Myocyte (in vitro differentiated cells): ENCODE data around the gene SIL1. TPM values are rescaled to one million over a fixed set of nuclear protein-coding genes. Genes with fewer than 3 reads are reported as not detected.
"Not testable (repeated sequence)": the region's sequence is repeated elsewhere in the genome, so short reads cannot be mapped to it uniquely, and the experiment has no call there.

Experiments
- DNase-seq: peaks from one replicate; pipeline ENCODE4 v3.0.0-alpha.2; 2012; ENCODE audit warnings: low read depth
- polyA plus RNA-seq: library from polyadenylated mRNA; unstranded; fragments of >200 nt; gene quantifications from one replicate; pipeline ENCODE4 v1.2.1, GENCODE V29; 2012; ENCODE audit warnings: missing spikeins
- total RNA-seq: library from RNA; depleted of rRNA; stranded (reverse); fragments of >200 nt; gene quantifications from 2 replicates; pipeline ENCODE4 v1.2.3, GENCODE V29; 2014

Gene SIL1
- total RNA-seq, result 38.2 and 53.2 TPM in 2 replicates
- polyA plus RNA-seq, result 80.7 TPM

DNA sequence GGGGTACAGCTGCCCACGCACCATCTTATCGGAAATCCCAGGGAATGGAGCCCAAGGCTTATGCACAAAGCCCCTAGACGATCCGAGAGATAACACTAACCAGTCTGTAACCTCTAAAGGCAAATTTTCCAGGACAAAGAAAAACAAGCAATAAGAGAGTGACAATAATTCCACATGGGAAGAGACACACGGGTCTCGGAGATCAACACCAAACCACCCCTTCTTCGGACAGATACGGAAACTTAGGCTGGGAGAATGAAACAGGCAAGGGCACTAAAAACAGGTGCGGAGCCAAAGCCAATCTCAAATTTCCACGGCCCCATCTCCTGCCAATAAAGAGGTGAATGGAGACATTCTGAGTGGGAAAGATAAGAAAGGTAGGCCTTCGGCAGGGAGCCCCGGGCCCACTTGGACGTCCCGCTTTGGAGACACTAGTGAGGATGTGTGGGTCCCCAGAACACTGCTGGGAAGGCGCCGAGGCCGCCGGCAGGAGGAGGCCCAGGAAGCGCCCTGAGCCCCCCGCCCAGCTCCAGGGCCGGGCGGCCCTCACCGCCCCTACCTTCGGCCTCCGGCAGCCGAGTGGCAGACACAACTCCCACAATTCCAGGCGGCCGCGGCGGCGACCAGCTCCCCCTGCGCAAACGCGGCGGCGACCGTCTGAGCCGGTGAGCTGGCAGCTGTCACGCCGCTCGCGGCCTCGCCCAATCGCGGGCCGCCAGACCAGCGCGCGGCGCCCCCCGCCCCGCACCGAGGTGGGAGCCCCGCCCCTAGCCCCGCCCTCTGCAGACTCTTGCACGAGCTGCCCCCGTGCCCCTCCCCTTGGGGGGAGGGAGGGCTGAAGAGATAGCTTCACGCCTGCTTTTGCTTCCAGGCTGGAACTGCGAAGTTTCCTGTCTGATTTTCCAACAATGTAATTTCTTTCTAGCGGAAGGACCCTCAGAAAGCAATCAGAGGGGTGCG, at the start of gene SIL1:
Gene SIL1 (minus strand): TSS at position 659 of the 960 bp plus-strand sequence. CDS start 70,525 bp downstream, outside the sequence.
- DNase-seq, result peak; percentile 96

DNA sequence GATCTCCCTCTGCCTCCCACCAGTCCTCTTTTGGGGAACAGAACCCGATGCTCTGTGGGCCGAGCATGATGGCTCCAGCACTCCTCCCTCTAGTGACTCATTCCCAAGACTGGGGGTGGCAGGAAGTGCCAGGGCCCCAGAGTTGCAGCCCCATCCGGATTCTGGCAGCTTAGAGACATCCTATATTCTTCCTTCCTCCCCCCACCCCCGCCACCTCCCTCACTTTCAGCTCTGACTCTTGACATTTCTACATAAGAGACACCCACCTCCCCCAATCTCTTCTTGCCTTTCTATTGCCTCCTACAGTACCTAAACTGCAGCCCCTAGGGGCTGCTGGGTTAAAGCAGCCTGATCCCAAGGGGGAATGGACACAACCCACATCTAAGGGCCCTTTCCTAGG, 48.2 kb upstream of the SIL1 start:
- DNase-seq, result no peak

DNA sequence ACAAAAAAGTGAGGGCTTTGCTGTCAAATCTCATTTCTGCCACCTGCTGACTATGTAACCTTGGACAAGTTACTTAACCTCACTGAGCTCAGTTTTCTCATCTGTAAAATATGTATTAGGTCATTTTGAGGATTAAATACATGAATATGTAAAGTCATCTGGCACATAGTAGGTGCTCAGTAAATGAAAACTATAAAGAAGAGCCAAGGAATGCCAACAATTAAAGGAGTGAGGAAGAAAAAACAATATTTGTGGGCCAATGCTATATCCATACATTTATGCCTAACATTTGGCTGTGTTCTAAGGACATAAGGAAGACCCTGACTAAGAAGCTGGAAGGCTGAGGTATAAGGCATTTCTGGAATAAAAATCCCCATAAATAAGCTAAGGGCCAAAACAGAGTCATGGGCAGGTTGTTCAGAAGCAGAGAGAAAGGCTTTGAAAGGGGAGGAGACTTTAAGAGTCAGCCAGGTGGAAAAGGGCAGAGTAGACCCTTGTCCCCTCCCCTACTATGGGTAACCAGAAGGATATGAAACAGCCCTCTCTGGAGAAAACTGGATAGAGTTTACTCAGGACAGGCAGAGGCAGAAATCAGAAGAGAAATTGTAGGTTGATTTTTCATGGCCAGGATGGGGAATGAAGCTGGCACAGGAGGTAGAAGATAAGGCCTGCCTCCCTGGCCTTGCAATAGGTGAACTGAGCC, 47.6 kb upstream of the SIL1 start:
- no peak for DNase-seq

DNA sequence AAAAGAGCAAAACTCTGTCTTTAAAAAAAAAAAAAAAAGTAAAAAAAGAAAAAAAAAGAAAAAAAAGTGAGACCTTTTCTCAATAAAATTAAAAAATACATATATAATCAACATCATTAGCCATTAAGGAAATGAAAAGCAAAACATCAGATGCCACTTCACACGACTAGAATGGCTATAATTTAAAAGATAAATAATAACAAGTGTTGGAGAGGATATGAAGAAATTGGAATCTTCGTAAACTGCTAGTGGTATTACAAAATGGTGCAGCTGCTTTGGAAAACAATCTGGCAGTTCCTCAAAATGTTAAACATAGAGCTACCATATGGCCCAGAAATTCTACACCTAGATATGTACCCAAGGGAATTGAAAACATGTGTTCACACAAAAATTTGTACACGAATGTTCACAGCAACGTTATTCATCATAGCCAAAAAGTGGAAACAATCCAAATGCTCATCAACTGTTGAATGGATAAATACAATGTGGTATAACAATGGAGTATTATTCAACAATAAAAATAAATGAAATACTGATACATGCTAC, 45.3 kb upstream of the SIL1 start:
- no peak for DNase-seq

DNA sequence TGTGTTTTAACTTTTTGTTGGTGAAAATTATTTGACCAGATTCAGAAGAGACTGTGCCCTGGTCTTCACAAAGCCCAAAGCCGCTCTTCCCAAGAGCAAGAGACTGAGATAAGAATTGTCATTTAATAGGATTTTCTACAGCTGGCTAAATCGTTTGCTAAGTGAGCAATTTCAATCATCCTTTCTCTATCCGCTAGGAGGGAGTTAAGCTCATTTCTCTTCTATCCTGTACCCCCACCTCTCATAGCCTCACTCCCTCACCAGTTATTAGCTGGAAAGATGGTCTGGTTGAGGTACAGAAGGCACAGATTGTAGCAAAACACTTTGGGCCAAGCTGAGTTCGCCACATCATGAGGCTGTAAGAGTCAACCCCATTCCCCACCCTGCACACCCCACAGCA, 43.0 kb upstream of the SIL1 start:
- DNase-seq, result no peak

DNA sequence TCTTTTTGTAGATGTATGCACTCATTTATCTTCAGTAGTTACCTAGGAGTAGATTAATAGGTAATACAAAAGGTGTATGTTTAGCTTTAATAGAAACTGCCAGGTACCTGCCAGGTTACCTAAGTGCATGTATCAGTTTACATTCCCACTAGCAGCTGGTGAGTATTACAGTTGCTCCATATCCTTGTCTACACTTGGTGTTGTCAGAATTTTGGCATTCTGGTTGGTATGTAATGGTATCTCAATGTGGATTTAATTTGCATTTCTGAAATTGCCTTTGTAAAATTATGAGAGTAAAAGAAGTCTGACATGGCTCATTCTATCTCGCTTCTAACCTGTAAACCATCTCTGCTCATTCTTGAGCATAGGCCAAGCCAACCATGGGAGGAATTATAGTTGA, 38.3 kb upstream of the SIL1 start:
- no peak for DNase-seq

DNA sequence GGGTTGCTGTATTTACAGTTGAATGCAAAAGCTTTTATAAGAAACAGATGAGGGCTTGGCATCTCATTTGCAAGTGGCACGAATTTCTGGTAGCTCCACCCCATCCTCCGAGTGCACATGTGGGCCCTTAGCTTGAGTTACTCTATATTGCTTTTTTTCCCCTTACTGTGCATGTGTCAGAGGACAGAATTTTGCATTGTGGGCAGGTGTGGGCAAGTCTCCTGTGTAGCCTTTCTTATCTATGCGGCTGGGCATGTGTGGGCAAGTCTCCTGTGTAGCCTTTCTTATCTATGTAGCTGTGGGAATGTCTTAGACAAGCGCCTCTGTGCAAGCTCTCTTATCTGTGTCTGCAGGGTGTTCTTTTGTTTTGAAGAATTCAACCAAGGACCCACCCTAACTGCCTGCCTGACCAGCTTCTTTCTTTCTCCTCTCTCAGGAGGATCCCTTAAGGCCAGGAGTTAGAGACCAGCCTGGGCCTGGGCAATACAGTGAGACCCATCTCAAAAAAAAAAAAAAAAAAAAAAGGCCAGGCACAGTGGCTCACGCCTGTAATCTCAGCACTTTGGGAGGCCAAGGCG, 34.1 kb upstream of the SIL1 start:
- DNase-seq, result no peak

DNA sequence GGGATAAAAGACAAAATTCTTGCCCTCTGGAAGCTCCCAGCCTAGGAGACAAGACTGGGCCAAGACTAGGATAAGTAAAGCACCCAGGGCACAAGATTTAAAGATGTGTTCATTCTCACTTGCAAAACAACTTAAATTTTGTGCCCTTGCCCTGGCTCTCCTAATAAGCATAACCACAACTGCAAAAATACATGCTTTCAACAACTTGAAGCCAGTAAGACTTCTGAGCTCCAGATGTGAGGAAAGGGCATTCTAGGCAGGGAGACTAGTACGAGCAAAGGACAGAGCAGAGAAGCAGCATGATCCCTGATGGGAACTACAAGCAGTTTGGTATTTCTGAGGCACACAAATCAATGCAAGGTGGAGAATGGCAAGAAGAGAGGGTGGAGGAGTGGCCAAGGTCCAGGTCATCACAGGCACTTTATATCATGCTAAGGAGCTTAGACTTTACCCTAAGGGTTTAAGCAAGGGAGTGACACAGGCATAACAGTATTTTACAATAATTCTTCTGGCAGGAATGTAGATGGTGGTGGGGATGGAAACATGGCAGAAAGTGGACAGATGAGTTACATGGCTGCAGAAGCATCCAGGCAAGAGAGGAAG, 30.1 kb upstream of the SIL1 start:
- no peak for DNase-seq

DNA sequence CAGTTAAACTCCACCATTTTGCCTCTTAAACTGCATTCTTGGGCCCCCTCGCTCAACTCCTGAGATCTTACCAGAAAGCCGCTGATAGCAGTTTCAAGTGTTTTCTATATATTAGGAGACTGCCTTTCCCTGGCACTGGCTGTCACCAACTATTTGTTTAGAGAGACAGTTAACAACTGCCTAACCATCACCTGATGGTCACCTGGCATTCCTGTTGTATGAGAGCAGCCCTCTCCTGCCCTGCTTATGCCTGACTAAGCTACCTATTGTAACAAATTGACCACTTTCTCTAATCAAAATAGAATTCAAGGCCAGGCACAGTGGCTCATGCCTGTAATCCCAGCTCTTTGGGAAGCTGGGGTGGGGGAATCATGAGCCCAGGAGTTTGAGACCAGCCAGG, 28.0 kb upstream of the SIL1 start:
- DNase-seq, result no peak

DNA sequence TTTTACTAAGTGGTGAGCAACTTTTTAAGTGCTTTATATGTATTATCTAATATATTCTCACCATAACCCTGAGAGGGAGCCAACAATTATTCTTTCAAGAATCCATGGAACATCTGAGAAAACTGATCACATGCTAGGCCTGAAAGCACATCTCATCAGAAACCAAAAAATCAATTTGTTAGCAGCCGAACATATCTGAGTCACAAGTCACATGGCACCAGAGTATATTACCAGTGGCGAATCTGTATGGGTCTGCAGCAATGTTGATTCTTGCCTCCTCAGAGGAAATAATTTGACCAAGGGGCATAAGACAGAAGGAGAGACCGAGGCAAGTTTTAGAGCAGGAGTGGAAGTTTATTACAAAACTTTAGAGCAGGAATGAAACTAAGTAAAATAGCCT, 25.3 kb upstream of the SIL1 start:
- DNase-seq, result no peak

DNA sequence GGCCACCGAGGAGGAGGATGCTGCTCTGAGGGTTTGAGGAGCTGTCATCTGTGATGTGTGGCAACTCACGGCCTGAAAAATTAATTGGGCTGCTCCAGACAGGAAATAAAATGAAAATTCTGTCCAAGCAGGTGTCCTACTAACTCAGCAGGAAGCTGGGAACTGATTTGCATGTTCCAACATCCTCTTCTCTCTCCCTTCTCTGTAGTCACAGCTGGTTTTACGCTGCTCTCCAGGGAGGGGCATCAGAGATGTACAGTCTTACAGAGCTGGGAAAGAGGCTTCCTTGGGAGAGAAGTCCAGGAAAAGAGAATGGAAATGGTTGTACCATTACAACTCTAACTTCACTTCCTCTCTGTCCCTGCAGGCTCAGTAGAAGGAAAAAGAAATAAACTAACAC, 24.2 kb upstream of the SIL1 start:
- no peak for DNase-seq

DNA sequence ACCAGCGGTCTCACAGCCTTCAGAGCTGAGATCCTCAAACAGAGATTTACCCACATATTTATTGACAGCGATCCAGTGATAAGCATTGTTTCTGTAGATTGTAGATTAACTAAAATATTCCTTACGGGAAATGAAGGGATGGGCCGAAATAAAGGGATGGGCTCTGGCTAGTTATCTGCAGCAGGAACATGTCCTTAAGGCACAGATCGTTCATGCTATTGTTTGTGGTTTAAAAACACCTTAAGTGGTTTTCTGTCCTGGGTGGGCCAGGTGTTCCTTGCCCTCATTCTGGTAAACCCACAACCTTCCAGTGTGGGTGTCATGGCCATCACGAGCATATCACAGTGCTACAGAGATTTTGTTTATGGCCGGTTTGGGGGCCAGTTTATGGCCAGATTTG, 19.9 kb upstream of the SIL1 start:
- not testable (repeated sequence) for DNase-seq

DNA sequence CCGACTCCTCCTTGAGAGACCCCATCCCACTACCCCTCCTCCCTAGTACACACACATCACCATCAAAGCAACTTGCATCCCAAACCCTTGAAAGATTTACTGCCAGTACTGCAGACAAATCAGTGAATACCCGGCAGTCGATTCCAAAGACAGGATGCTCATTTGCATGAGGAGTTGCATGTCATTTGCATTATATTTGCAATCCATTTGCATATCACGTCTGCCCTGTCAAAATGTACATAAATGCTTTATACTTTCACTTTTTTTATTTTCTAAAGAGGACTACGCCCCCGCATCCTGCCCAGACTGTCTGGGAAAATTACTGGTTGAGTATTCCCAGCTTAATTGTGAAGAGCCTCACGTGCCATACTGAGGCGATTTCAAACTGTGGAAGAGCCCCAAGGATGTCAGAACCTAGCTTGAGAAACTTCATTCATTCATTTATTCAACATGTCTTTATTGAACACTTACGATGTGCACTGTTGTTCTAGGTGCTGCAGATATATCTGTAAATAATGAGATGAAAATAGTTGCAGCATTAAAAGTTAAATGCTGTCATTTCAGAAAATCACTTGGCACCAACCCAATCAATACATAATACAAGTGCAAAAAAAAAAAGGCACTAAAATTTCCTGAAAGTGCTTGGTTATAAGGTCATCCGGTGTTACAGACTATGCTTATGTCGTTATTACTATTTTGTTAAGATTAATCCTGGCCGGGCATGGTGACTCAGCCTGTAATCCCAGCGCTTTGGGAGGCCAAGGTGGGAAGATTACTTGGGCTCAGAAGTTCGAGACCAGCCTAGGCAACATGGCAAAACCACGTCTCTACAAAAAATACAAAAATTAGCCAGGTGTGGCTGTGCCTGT, 17.2 kb upstream of the SIL1 start:
- no peak for DNase-seq

DNA sequence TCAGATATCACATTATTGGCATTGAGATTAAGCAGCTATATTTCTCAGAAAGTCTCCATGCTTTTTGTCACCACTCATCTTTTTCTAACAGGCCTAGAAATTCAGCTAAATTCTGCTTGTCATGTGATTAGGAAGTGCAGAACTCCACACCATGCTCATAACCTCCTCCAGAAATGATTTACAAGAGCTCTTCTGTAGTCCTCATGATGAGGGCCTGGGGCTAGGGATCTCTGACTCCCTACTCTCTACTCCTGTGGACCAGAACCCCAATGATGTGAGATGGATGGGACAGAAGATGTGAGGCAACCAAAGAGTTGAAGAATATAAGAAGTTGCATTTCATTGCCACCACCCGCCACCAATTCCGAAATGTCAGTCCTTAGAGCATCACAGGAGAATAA, 16.5 kb upstream of the SIL1 start:
- DNase-seq, result no peak

DNA sequence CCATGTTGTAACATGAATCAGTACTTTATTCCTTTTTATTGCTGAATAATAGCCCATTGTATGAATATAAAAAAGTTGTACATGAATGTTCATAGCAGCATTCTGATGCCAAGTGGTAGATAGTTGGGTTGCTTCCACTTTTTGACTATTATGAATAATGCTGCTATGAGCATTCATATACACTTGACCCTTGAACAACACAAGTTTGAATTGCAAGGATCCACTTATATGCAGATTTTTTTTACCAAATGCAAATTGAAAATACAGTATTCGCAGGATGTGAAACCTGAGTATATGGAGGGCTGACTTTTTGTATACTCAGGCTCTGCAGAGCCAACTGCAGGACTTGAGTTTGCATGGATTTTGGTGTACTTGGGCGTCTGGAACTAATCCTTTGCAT, 14.7 kb upstream of the SIL1 start:
- DNase-seq, result no peak

DNA sequence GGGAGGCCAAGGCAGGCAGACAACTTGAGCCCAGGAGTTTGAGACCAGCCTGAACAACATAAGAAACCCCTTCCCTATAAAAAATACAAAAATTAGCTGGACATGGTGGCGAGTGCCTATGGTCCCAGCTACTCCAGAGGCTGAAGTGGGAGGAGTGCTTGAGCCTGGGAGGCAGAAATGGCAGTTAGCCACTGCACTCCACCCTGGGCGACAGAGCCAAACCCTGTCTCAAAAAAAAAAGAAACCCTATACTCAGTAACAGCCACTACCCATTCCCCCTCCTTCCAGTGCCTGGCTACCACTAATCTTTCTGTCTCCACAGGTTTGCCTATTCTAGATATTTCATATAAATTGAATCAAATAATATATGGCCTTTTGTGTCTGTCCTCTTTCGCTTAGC, 14.3 kb upstream of the SIL1 start:
- no peak for DNase-seq

DNA sequence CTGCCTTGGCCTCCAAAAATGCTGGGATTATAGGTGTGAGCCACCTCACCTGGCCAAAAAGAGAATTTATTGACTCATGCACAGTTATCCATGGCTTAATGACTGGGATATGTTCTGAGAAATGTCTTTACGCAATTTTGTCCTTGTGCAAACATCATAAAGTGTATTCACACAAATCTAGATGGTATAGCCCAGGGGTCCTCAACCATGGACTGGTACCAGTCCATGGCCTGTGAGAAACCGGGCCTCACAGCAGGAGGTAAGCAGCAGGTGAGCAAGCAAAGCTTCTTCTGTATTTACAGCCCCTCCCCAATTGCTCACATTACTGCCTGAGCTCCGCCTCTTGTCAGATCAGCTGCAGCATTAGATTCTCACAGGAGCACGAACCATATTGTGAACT, 12.4 kb upstream of the SIL1 start:
- no peak for DNase-seq

DNA sequence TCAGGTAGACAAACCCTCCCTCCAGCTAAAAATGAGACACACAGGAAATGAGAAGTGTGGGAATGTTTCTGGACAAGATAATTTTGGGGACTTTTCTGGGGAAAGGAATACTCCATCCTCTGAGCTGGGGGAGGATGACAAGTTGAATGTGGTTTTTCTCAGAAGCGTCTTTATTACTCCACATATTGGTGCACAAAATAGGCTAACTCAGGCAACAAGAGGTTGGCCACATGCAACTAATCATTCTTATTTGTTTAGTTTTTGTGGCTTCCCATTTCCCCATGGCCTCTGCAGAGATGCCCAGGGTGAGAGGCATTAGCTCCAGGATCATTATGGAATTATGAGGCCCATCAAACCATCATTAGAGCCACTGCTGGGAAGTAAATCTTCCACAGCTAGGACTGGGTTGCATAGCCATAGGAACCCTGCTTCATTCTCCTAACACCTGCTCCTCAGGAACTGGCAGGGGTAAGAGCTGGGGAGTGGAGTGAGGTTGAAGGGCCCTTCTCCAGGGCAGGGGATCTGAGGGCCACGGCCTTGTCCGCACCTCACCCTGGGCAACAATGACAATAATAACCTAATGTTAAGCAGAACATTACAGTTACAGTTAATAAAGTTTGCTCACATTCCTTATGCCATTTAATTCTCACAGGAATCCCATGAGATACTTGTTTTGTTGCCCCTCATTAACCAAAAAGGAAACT, 9.3 kb upstream of the SIL1 start:
- no peak for DNase-seq

DNA sequence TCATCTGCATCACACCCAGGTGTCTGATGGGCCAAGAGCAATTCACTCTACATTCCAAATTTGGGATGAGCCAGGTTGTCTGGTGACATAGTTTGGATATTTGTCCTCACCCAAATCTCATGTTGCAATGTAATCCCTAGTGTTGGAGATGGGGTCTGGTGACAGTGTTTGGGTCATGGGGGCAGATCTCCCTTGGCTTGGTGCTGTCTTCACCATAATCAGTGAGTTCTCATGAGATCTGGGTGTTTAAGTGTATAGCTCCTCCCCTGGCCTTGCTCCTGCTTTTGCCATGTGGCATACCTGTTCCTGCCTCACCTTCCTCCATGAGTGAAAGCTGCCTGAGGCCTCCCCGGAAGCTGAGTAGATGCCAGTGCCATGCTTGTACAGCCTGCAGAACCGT, 7.4 kb upstream of the SIL1 start:
- DNase-seq, result no peak

DNA sequence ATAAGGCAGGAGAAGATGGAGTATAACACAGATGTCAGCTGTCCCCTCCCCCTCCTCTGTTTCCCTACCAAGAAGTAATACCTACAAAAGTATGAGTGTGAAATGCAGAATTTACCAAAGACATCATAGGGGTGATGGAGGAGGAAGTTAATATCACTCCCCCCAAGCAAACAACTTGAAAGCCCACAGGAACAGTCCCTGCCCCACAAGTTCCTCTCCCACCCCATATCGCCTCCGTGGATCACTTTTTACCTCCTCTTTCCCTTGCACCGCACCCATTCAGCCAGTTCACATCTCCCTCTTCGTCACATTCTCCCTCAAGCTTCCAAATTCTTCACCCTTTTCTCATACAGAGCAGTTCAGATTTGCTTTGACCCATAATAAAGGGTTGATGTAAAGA, 7.0 kb upstream of the SIL1 start:
- no peak for DNase-seq
